ENCODE results near the gene CEP104.

DNA sequence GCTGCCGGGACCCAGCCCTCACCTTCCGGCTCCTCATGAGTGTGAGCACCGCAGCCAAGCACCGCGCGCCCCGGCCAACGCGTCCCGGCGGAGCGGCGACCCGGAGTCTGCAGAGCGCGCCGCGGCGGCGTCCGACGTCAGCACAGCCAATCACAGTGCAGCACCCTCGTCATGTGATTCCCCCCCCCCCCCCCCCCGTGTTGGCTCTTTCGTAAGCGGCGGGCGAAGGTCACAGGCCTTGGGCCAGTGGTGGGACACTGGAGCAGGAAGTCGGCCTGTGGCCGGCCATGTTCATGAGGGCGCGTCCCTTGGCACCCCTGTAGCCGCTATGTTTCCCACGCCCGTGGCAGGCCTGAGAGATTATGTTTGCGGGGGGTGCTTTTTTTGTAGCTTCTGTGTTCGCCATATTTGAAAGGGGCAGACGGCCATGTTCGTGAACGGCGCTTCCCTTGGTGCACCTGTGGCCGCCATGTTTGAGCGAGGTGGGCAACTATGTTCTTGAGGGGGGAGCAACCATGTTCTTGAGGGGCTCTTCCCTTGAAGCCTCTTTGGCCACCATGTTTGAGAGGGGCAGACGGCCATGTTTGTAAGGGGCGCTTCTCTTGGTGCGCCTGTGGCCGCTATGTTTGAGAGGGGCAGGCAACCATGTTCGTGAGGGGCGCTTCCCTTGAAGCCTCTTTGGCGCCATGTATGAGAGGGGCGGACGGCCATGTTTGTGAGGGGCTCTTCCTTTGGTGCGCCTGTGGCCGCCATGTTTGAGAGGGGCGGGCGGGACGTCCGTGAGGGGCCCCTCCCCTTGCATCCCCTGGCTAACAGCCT lies 43.3 kb upstream of the CEP104 start, which contains the start of gene C1orf174:
- TF ChIP-seq, protein P1, sequence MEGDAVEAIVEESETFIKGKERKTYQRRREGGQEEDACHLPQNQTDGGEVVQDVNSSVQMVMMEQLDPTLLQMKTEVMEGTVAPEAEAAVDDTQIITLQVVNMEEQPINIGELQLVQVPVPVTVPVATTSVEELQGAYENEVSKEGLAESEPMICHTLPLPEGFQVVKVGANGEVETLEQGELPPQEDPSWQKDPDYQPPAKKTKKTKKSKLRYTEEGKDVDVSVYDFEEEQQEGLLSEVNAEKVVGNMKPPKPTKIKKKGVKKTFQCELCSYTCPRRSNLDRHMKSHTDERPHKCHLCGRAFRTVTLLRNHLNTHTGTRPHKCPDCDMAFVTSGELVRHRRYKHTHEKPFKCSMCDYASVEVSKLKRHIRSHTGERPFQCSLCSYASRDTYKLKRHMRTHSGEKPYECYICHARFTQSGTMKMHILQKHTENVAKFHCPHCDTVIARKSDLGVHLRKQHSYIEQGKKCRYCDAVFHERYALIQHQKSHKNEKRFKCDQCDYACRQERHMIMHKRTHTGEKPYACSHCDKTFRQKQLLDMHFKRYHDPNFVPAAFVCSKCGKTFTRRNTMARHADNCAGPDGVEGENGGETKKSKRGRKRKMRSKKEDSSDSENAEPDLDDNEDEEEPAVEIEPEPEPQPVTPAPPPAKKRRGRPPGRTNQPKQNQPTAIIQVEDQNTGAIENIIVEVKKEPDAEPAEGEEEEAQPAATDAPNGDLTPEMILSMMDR (IDR thresholded peaks at IDR 0.05 in 2 of 3, conservative IDR thresholded peaks at IDR 0.05 in 1 of 3; ENCODE audit: insufficient read depth in 2 of 3, low read depth in 1 of 3, low read length in 3 of 3) = no peak
- TF ChIP-seq, protein P2, sequence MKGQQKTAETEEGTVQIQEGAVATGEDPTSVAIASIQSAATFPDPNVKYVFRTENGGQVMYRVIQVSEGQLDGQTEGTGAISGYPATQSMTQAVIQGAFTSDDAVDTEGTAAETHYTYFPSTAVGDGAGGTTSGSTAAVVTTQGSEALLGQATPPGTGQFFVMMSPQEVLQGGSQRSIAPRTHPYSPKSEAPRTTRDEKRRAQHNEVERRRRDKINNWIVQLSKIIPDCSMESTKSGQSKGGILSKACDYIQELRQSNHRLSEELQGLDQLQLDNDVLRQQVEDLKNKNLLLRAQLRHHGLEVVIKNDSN (CRISPR knock-in tag; IDR thresholded peaks at IDR 0.05) = peak; percentile 93
- TF ChIP-seq NFE2L1 (tag; IDR thresholded peaks at IDR 0.05; ENCODE audit: borderline replicate concordance, low read depth) = no peak
- TF ChIP-seq POLR2A (conservative IDR thresholded peaks at IDR 0.05) = peak; percentile 72
- TF ChIP-seq, protein P3, sequence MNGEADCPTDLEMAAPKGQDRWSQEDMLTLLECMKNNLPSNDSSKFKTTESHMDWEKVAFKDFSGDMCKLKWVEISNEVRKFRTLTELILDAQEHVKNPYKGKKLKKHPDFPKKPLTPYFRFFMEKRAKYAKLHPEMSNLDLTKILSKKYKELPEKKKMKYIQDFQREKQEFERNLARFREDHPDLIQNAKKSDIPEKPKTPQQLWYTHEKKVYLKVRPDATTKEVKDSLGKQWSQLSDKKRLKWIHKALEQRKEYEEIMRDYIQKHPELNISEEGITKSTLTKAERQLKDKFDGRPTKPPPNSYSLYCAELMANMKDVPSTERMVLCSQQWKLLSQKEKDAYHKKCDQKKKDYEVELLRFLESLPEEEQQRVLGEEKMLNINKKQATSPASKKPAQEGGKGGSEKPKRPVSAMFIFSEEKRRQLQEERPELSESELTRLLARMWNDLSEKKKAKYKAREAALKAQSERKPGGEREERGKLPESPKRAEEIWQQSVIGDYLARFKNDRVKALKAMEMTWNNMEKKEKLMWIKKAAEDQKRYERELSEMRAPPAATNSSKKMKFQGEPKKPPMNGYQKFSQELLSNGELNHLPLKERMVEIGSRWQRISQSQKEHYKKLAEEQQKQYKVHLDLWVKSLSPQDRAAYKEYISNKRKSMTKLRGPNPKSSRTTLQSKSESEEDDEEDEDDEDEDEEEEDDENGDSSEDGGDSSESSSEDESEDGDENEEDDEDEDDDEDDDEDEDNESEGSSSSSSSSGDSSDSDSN (IDR thresholded peaks at IDR 0.05; ENCODE audit: borderline replicate concordance in 1 of 2, low read depth in 2 of 2, low read length in 2 of 2) = peak; percentile 68 to 79; a peak in 2 of 4 replicates
- 0 out of 2 replicates have a peak, but pooled peaks have one; percentile 23 for TF ChIP-seq EP300 (IDR thresholded peaks at IDR 0.05; ENCODE audit: low read length)
- TF ChIP-seq NFIC (IDR thresholded peaks at IDR 0.05) = peak; percentile 44
- TF ChIP-seq ARNT (IDR thresholded peaks at IDR 0.05) = peak; percentile 64; a peak in 3 of 4 replicates
- no peak for TF ChIP-seq EZH2 (IDR thresholded peaks at IDR 0.05; ENCODE audit: borderline replicate concordance, low read depth, low read length)
